HL-60/S4 (cell line): ENCODE results near the gene PTGIR.

Experiments used
- in situ Hi-C: fragments of 300-500 bp; cut with MboI; formaldehyde crosslinking; loops from 2 replicates; pipeline ENCODE4 v1.14.3; 2022; ENCODE audit warnings: low sequenced_read_pairs

PTGIR gene

GRCh38 chr19:46602392-46603194 lies 22.3 kb downstream of the PTGIR start:
- in situ Hi-C loops, result no loop called here

DNA sequence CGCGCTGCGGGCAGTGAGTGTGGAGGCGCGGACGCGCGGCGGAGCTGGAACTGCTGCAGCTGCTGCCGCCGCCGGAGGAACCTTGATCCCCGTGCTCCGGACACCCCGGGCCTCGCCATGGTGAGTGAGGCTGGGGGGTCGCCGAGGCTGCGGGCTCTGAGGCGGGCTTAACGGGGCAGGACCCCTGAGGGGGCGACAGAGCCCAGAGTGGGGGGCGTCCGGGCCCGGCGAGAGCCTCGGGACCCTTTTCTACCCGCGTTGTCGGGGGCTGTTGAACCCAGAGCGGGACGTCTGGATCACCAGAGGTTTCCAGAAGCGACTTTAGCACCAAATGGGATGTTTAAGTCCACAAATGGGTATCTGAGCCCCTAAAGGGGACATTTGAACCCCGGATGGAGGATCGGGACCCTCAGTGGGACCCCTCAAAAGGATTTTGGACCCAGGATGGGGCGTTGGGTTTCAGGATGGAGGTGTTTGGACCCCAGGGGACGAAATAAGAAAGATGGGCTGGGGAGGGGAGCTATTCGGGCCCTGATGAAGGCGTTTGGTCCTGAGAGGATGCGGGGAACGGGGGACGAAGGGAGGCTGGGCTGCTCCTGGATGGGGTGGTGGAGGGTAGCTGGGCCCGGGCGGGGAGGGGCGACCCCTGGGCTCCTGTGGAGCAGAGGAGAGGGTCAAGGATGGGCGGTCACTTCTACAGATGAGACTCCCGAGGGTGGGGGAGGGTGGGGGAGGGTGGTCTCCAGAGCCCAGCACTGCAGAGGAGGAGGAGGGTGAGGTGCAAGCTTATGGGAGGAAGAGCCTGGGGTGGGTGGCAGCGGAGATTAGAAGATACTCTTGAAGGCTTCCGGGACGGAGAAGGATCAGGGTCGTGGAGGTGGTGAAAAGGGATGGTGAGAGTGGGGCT lies 23.3 kb downstream of the PTGIR start, which contains the start of gene CALM3:
CALM3 (plus strand) TSS at position 13 of the 907 bp plus-strand sequence; CDS start at position 118, 105 bp downstream.
- in situ Hi-C loops, result no loop called here

GRCh38 chr19:46600384-46601317 lies 24.2 kb downstream of the PTGIR start:
- in situ Hi-C loops, result no loop called here

DNA sequence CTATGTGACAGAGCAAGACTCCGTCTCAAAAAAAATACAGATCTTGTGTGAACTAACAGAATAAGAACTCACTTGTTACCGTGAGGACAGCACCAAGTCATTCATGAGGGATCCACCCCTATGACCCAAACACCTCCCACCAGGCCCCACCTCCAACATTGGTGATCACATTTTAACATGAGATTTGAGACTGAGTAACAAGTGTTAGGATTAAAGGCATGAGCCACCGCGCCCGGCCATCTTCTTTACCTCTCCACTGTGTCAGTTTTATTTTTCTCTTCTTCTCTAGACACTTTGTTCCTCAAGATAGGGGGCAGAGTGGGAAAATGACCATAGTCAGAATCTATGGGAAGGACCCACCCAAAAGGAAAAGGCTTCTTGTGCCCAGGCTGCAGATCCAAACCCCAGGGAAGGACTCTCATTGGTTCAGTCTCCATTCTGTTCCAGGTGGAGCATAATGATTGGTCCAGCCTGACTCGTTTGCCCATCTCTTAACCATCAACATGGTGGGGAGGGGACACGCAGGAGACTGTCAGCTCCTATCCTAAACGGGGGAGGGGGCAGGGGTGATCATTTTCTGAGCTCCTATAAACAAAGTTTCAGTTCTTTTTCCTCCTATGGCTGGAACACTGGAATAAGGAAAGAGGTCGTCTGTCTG lies 25.0 kb downstream of the PTGIR start:
- in situ Hi-C loops, result no loop called here

DNA sequence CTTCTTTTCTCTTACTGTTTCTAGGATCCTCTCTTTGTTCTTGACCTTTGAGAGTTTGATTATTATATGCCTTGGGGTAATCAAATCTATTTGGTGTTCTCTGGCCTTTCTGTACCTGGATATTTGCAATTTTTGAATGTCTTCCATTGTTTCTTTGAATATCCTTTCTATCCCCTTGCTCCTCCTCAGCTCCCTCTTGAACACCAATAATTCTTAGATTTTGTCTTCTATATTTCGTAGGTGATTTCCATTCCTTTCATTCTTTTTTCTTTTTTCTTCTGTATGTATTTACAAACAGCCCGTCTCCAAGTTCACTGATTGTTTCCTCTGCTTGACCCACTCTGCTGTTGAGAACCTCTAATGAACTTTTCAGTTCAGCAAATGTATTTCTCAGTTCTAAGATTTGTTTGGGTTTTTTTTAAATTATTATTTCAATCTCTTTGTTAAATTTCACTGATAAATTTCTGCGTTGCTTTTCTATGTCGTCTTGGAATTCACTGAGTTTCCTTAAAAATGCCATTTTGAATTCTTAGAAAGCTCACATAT lies 26.4 kb downstream of the PTGIR start:
- in situ Hi-C loops, result no loop called here

- in situ Hi-C loops, result no loop called here
Observed at GRCh38 chr19:46596008-46596407, 28.9 kb downstream of the PTGIR start.

- in situ Hi-C loops, result no loop called here
Observed at GRCh38 chr19:46591870-46592269, 33.0 kb downstream of the PTGIR start.

GRCh38 chr19:46591254-46591653 lies 33.6 kb downstream of the PTGIR start:
- in situ Hi-C loops, result no loop called here

- in situ Hi-C loops, result no loop called here
Observed at GRCh38 chr19:46587861-46588260, 37.0 kb downstream of the PTGIR start.

GRCh38 chr19:46586294-46586693 lies 38.6 kb downstream of the PTGIR start:
- in situ Hi-C loops, result no loop called here

- in situ Hi-C loops, result no loop called here
Observed at GRCh38 chr19:46585539-46585938, 39.4 kb downstream of the PTGIR start.

- in situ Hi-C loops, result no loop called here
Observed at GRCh38 chr19:46580247-46580646, 44.6 kb downstream of the PTGIR start.

DNA sequence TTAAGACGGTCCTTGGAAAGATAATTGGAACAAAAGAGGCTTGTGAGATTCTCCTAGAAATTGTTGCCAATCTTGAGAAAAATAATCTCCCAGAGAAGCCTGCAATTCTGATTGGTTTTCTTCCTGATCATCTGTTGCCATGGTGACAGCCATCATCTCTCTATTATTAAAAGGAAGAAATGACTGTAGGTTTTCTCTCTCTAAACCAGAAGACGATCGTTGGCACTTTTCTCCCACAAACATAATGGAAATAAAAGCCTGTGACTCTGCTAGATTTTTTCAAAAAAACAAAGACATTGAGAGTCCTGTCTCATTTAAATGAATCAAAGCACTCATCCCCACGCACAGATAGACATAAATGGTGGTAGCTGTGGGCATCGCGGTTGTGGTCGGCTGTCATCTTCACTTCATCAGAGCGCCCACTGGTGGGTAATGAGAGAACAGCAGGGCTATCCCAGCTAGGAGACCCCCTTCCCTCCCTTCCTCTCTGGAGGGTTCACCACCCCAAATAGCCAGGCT lies 45.5 kb downstream of the PTGIR start:
- in situ Hi-C loops, result no loop called here

- in situ Hi-C loops, result no loop called here
Observed at GRCh38 chr19:46578450-46578849, 46.4 kb downstream of the PTGIR start.

DNA sequence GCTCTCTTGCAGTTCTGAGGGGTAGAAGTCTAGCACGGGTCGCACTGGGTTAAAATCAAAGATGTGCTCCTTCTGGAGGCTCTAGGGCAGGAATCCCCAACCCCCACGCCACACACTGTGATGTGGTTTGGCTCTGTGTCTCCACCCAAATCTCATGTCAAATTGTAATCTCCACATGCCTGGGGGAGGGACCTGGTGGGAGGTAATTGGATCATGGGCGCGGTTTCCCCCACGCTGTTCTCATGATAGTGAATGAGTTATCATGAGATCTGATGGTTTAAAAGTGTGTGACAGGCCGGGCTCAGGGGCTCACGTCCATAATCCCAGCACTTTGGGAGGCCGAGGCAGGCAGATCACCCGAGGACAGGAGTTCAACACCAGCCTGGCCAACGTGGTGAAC lies 50.4 kb downstream of the PTGIR start:
- in situ Hi-C loops, result no loop called here

DNA sequence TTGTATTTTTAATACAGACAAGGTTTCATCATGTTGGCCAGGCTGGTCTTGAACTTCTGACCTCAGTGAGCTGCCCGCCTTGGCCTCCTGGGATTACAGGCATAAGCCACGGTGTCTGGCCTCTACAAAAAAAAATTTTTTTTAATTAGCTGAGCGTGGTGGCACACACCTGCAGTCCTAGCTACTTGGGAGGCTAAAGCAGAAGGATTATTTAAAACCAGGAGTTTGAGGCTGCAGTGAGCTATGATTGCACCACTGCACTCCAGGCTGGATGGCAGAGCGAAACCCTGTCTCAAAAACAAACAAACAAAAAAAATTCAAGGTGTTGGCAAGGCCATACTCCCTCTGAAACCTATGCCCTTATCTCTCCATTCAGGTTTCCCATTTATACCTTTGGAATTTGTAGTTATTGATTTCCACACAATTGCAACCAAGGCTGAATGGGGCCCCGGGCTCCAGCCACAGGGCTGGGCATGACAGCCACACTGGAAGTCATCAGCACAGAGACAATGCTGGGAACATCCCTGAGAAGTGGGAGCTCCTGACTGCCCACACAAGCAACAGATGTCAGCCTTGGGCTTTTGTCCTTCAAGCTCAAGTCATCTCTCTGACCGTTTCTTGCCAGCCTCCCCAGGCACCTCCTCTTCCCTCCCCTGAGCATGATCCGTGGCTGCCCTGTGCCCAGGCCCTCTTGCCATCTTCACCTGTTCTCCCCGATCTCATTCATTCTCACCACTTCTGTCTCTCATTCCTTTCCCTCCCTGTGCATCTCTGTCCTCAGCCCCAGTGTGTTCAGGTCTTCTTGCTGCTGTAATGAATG lies 51.0 kb downstream of the PTGIR start:
- in situ Hi-C loops, result no loop called here

GRCh38 chr19:46571495-46571894 lies 53.4 kb downstream of the PTGIR start:
- in situ Hi-C loops, result no loop called here
